GM18505 (cell line): Measurements from ENCODE around the gene RHCG.
A peak's percentile ranks its signal among the peaks of the same experiment; 100 is the strongest.

Experiments
- ATAC-seq: cut with Tn5 transposase; IDR thresholded peaks from one replicate; pipeline ENCODE4 v1.9.1; 2021; ENCODE audit not compliant: unreplicated experiment
- POLR2A ChIP-seq: IDR thresholded peaks from 4 replicates; pipeline ENCODE4 v1.6.1; 2011; ENCODE audit warnings: borderline replicate concordance; ENCODE audit not compliant: insufficient read depth, insufficient read length; ENCODE audit errors: extremely low read depth

RHCG gene

DNA sequence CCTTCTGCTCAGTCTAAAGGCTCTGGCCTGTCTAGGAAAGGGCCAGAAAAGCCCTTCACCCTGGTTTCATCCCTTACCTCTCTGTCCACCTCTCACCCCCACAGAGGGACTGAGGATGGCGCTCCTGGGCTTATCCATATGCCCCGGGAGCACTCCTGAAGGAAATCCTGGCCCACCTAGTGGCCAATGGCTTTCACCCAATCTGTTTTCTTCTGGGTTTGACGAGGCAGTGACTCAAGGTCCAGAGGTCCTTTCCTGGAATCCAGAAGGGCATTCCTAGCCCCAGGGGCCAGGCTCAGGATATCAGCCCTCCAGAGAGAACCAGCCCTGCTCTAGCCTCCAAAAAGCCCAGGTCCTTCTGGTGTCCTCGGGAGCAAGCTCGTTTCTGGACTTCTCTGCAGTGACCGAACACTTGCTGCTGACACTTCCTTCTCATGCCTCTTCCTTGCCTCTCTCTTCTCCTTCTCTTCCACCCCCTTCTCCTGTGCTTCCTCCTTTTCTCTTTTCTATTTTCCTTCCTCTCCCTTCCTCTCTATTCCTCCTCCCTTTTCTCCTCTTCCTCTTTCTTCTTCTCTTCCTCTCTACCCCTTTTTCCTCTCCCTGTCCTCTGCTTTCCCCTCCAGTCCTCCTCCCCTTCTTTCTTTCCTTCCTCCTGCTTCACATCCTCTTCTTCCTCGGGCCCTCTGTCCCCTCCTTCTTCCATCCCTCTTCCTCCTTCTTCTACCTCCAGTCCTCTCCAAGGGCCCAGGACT is 59.6 kb downstream of the RHCG start:
- ATAC-seq: no peak
- TF ChIP-seq POLR2A: no peak

- no peak for TF ChIP-seq POLR2A
- no peak for ATAC-seq
Measured at GRCh38 chr15:89435362-89435761, 61.0 kb downstream of the RHCG start.

DNA sequence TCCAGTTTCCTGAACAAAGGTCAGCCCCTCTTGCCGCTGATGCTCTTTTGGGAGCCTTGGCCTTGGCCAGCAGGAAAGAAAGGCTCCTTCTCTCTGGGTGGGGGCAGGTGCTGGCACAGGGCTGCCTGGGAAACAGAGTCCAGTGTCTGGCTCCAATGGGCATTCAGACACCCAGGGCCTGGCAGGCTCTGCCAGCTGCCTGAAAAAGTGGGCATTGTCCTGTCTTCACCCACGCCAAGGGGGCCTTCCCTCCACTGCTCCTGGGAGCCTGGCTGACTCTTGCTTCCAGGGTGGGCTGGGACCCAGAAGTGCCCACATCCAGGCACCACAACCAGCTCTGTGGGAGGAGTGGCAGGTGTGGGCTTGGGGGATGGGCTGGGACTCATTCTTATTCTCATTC is 62.7 kb downstream of the RHCG start:
- TF ChIP-seq POLR2A: no peak
- ATAC-seq: no peak

GRCh38 chr15:89430530-89431341 is 65.6 kb downstream of the RHCG start:
- TF ChIP-seq POLR2A: no peak
- peak; percentile 88 for ATAC-seq

DNA sequence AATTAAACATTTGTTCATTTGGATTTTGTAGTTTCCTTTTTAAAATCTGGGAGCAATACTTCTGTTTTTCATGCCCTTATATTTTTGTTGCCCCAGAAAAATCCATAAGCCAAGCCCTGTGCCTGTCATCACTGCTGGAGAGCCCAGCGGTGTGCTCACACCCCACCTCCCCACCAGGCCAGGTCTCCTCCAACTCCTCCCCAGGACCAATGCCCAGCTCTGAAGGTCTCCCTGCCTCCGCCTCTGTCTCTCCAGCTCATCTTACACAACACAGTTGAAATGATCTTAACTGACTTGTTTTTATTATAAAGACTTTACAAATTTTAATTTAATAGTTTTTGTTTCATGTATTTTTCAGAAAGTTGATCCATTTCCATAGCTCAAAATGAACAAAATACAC is 66.4 kb downstream of the RHCG start:
- no peak for TF ChIP-seq POLR2A
- no peak for ATAC-seq

GRCh38 chr15:89429023-89429422 is 67.4 kb downstream of the RHCG start:
- no peak for ATAC-seq
- TF ChIP-seq POLR2A: no peak

GRCh38 chr15:89428246-89428645 is 68.1 kb downstream of the RHCG start:
- TF ChIP-seq POLR2A: no peak
- ATAC-seq: no peak

- no peak for ATAC-seq
- TF ChIP-seq POLR2A: no peak
Measured at GRCh38 chr15:89426500-89426899, 69.9 kb downstream of the RHCG start.

- no peak for ATAC-seq
- no peak for TF ChIP-seq POLR2A
Measured at GRCh38 chr15:89423981-89424380, 72.4 kb downstream of the RHCG start.
